Mammary microvascular endothelial cell (primary cell): ENCODE results near the gene KRTAP10-9. TPM values are rescaled to one million over a fixed set of nuclear protein-coding genes. Genes with fewer than 3 reads are reported as not detected.

Experiments used
- total RNA-seq: library from RNA; depleted of rRNA; stranded (reverse); fragments of >200 nt; gene quantifications from 2 replicates; pipeline ENCODE4 v1.2.3, GENCODE V29; 2015

The KRTAP10-9 gene, protein sequence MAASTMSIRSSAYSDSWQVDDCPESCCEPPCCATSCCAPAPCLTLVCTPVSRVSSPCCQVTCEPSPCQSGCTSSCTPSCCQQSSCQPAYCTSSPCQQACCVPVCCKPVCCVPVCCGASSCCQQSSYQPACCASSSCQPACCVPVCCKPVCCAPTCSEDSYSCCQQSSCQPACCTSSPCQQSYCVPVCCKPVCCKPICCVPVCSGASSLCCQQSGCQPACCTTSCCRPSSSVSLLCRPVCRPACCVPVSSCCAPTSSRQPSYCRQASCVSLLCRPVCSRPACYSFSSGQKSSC
- not detected in 2 replicates for total RNA-seq

DNA sequence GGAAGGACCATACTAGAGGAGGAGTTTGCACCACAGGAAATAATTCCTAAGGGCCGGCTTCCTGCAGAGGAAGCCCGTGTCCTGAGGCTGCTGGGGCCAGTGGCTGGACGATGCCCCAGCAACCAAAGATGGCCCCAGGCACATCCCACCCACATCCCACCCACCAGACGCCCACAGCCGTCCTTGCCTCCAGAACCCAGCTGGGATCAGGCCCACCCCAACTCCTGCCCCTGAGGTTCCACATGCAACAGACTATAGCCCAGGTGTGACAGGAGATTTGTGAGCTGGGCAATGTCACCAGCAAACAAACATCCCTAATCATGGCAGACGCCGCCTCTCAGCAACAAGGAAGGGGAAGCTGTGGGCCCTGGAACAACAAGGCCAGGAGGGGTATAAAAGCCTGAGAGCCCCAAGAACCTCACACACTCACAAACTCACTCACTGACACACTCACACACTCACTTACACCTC lies at the start of gene KRTAP10-9:
KRTAP10-9 (plus strand) TSS at position 421 of the 471 bp plus-strand sequence. CDS start 79 bp downstream, outside the sequence.

GRCh38 chr21:44580231-44580821 lies 46.6 kb upstream of the KRTAP10-9 start, which contains the start of gene KRTAP10-5:
Gene KRTAP10-5 (minus strand): TSS chr21:44580604. CDS start chr21:44580578, 26 bp downstream.

GRCh38 chr21:44592446-44593311 lies 34.2 kb upstream of the KRTAP10-9 start, which contains the start of gene KRTAP10-6:
Gene KRTAP10-6 (minus strand): TSS chr21:44592505. CDS start chr21:44592484, 21 bp downstream.

DNA sequence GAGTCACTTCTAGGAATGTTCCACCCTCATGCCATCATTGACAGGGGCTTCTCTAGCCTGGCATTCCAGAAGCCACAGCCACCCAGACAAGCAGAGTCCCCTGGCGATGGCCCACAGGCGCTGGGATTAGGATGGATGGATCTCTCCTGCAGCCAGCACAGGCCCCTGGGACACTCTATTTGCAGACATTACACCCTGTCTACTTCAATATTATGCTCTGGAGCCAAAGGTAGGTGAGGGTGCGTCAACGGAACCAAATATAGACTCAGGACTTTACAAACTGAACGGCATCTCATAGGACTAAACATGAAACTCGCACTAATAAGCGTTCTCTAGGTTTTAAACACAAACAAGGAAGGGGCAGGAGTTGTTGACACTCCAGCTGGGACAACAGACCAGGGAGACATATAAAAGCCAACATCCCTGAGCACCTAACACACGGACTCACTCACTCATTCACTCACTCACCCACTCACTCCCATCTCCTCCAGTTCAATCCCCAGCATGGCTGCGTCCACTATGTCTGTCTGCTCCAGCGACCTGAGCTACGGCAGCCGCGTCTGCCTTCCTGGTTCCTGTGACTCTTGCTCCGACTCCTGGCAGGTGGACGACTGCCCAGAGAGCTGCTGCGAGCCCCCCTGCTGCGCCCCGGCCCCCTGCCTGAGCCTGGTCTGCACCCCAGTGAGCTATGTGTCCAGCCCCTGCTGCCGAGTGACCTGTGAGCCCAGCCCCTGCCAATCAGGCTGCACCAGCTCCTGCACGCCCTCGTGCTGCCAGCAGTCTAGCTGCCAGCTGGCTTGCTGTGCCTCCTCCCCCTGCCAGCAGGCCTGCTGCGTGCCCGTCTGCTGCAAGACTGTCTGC lies 26.5 kb upstream of the KRTAP10-9 start, which contains the start of gene KRTAP10-7:
KRTAP10-7 (plus strand) TSS at position 480 of the 861 bp plus-strand sequence; CDS start at position 505, 25 bp downstream.

GRCh38 chr21:44612029-44612486 lies 14.8 kb upstream of the KRTAP10-9 start, which contains the start of gene KRTAP10-8:
Gene KRTAP10-8 (plus strand): TSS chr21:44612079. CDS start chr21:44612101, 22 bp downstream.

DNA sequence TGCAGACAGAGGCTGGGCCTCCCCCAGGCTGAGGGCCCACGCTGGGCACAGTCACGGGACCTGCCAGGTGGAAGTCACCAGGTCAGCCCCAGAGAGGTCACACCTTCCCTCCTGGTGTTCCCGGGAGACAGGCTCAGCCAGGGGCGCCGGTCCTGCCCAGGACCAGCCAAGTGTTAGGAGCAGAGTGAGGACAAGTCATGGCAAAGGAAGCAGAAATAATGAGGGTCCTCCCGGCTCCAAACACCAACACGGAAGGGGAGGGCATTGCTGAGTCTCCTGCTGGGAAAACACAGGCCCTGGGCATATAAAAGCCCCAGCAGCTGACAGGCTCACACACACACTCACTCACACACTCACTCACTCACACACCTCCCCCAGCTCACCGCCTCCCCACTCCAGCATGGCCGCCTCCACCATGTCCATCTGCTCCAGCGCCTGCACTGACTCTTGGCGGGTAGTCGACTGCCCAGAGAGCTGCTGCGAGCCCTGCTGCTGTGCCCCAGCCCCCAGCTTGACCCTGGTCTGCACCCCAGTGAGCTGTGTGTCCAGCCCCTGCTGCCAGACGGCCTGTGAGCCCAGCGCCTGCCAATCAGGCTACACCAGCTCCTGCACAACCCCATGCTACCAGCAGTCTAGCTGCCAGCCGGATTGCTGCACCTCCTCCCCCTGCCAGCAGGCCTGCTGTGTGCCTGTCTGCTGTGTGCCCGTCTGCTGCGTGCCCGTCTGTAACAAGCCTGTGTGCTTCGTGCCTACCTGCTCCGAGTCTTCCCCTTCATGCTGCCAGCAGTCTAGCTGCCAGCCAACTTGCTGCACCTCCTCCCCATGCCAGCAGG lies 10.3 kb downstream of the KRTAP10-9 start, which contains the start of gene KRTAP10-10:
KRTAP10-10 (plus strand) TSS at position 339 of the 833 bp plus-strand sequence; CDS start at position 401, 62 bp downstream.

GRCh38 chr21:44646366-44647221 lies 19.7 kb downstream of the KRTAP10-9 start, which contains the start of gene KRTAP10-11:
Gene KRTAP10-11 (plus strand): TSS chr21:44646414. CDS start chr21:44646459, 45 bp downstream.

GRCh38 chr21:44654576-44655175 lies 27.8 kb downstream of the KRTAP10-9 start, which contains the start of gene KRTAP12-4:
Gene KRTAP12-4 (minus strand): TSS chr21:44654659. CDS start chr21:44654614, 45 bp downstream.

GRCh38 chr21:44657635-44658540 lies 31.0 kb downstream of the KRTAP10-9 start, which contains the start of gene KRTAP12-3:
Gene KRTAP12-3 (plus strand): TSS chr21:44657932. CDS start chr21:44657980, 48 bp downstream.

DNA sequence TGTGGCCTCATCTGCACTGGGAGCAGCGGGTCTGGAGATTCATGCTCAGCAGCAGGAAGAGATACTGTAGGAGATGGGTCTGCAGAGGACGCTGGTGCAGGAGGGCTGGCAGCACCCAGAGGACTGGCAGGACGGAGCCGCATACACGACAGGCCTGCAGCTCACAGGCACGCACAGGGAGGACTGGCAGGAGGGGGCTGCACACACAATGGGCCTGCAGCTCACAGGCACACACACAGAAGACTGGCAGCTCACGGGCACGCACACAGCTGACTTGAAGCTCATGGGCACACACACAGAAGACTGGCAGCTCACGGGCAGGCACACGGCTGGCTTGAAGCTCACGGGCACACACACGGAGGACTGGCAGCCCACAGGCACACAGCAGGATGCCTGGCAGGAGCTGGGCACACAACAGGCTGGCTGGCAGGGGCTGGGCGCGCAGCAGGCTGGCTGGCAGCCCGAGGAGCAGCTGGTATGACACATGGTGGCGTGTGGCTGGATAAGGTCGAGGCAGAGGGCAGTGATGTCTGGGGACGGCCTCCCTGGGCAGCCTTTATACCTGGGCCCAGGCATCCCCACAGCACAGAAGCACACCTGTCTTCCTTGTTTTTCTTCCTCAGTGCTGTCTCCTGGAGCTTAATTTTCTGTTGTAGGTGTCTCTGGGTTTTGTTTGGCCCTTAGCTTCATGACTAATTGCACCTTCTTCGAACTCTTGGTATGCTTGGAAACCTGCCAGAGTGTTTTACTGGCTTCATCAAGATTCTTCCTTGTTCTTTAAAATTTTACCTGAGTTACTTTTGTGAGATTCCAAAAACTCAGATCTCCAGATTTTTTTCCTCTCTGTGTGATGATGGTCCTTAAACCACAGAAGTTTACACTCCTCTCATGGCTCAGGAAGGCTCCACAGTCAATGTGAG lies 39.8 kb downstream of the KRTAP10-9 start, which contains the start of gene KRTAP12-2:
KRTAP12-2 (minus strand) TSS at position 527 of the 920 bp plus-strand sequence; CDS start at position 486, 41 bp downstream.

Other genes starting within 250 kb of the KRTAP10-9 start
- 3.5 and 5.5 TPM in 2 replicates for gene LRRC3, start 171.6 kb upstream of the KRTAP10-9 start, total RNA-seq
- not detected in 2 replicates for gene KRTAP10-1, start 86.9 kb upstream of the KRTAP10-9 start, total RNA-seq
- gene KRTAP10-2, start 75.6 kb upstream of the KRTAP10-9 start, total RNA-seq: not detected in 2 replicates
- gene KRTAP10-3, start 68.3 kb upstream of the KRTAP10-9 start, total RNA-seq: not detected in 2 replicates
- gene KRTAP10-4, start 53.4 kb upstream of the KRTAP10-9 start, total RNA-seq: not detected in 2 replicates
- not detected in 2 replicates for gene KRTAP10-5, start 46.5 kb upstream of the KRTAP10-9 start, total RNA-seq
- gene KRTAP10-6, start 34.6 kb upstream of the KRTAP10-9 start, total RNA-seq: not detected in 2 replicates
- not detected in 2 replicates for gene KRTAP10-7, start 26.5 kb upstream of the KRTAP10-9 start, total RNA-seq
- gene KRTAP10-8, start 15.0 kb upstream of the KRTAP10-9 start, total RNA-seq: not detected in 2 replicates
- not detected in 2 replicates for gene KRTAP10-10, start 10.3 kb downstream of the KRTAP10-9 start, total RNA-seq
- not detected in 2 replicates for gene KRTAP10-11, start 19.3 kb downstream of the KRTAP10-9 start, total RNA-seq
- not detected in 2 replicates for gene KRTAP12-4, start 27.6 kb downstream of the KRTAP10-9 start, total RNA-seq
- not detected in 2 replicates for gene KRTAP12-3, start 30.8 kb downstream of the KRTAP10-9 start, total RNA-seq
- not detected in 2 replicates for gene KRTAP12-2, start 39.8 kb downstream of the KRTAP10-9 start, total RNA-seq
- not detected in 2 replicates for gene KRTAP12-1, start 55.1 kb downstream of the KRTAP10-9 start, total RNA-seq
- not detected in 2 replicates for gene KRTAP10-12, start 70.1 kb downstream of the KRTAP10-9 start, total RNA-seq
- gene TSPEAR, start 84.5 kb downstream of the KRTAP10-9 start, total RNA-seq: 0.10 TPM in 1 of 2 replicates, not detected in the other
- 51.2 and 56.7 TPM in 2 replicates for gene UBE2G2, start 174.7 kb downstream of the KRTAP10-9 start, total RNA-seq
- gene SUMO3, start 191.0 kb downstream of the KRTAP10-9 start, total RNA-seq: 98.6 and 106 TPM in 2 replicates
- gene PTTG1IP, start 246.6 kb downstream of the KRTAP10-9 start, total RNA-seq: 367 and 382 TPM in 2 replicates